ENCODE results near the gene PBX1.

Gene PBX1

DNA sequence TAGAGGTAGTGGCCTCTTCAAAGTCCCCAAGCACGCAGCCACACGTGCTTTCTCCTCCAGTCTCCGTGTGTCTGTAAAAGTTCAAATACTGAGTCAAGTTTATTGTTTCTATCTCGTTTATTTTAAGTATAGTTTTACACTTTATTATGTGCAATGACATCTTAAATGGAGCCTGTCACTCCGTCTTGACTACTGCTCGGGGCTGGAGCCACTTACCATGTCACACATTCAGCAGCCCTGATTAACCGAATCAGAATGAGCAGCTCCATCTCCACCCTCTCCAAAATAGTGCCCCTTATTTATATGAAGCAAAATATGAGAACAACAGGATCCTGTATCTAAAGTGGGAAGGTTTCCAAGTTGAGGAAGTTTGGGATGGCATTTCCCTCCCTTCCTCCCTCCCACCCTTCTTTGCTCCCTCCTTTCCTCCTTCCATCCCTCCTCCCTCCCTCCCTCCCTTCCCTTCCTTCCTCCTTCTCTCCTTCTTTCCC lies 201.0 kb downstream of the PBX1 start:
- DNase-seq (ENCODE audit: low read depth), result no peak

DNA sequence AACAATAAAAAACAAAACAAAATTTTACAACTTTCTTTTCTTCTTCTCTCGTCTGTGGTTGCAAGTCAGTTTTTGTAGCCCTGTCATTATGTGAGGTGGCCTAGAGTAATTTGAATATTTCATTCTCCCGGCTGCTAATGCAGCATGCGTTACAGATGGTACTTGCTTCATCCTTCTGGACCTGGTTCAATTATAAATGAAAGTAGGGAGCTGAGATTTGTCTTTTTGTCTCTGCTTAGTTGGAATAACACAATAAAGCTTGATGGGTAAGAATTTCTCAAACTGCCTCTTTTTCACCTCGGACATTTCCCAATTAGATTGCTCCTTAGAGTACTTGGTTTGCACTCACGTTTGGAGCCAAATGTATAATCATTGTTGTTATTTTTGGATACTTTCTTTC lies 201.6 kb downstream of the PBX1 start:
- DNase-seq (ENCODE audit: low read depth), result no peak

DNA sequence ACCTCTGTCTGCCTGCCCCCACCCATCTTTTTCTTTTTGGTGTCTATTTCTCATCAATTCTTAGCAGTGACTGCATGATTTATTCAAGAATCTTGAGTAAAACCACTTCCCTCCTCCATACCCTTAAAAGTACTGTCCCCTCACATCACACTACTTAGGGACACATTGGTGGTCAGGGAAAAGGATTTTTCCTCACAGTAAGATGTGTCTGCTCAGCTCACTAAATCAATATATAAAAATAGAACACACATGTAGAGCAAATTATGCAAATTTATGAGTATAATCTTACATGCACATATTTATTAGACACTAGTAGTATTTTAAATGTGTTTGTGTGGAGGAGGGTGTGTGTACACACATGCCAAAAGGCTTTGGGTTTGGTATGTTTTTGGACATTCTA lies 202.0 kb downstream of the PBX1 start:
- no peak for DNase-seq (ENCODE audit: low read depth)

DNA sequence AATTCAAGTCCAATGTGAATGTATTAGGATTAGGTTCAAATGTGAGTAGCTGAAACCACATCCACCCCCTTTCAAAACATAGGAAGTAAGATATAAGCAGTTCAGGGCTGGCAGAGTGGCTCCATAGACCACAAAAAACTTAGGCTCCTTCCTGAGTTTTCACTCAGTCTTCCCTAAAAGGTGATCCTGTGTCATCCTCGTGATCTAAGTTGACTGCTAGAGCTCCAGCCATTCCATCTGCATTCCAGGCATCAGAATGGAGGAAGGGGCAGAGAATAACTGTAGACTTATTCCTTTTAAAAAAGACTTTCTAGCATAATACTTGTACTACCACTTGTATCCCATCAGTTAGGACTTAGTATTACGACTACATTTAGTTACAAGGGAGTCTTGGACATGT lies 204.1 kb downstream of the PBX1 start:
- no peak for DNase-seq (ENCODE audit: low read depth)

DNA sequence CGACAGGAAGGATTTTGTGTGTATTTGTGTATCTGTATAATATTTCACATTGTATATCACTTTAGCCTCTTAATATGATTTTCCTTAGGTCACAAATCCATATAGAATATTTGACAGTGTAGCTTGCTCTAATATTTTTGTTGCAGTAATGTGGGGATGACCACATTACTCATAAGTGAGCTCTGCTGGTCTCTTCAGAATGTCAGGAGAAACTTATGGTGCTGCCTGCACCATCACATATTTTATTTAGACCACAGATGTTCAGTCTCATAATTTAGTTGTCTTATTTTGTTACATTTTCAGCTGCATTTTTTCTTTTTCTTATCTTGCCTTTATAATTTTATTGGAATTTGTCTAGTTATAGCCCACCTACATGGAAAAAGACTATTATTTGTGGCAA lies 205.3 kb downstream of the PBX1 start:
- no peak for DNase-seq (ENCODE audit: low read depth)

DNA sequence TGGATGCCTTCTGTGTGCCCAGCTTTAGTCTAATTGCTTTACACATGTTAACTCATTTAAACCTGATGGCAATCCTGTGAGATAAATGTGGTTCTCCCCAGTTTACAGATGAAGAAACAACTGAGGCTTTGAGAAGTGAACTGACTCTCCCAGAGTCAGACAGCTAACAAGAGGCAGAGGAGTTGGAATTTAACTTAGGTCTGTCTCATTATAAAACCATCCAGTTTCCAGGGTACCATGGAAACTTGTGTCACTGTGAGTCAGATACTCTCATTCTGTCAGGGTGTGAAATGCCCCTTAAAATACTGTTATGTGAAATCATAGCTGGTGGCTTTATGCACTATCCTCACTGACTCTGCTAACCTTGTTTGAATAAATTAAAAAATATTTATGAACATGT lies 206.6 kb downstream of the PBX1 start:
- no peak for DNase-seq (ENCODE audit: low read depth)

DNA sequence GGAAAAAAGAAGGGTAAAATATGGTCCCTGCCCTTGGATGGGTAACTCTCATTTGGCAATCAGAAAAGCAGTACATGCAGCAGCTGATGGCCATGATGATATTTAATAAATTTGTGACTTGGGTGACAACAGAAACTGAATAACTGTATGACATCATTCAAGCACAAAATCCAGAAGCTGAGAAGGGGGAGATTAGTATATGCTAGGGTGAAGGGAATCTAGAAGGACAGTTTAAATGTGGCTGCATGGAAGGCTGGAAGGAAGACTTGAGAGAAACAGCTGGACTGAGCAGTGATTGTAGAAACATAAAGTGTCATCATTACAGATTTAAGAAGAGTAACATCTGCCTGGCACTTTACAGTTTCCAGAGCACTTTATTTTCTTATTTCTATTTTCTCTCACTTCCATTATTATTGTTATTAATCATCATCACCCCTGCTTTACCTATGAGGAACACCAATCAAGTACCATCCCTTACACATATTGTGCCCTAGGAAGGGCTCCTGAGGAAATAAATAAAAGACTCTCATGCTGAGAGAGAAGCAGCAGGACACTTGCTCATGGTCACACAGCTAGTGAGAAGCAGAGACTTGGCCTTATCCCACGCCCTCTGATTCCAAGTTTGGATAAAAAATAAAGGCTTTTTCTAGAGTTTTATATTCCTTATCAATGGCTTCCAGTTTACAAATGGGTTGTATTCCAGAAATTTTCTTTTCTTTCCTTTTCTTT lies 207.2 kb downstream of the PBX1 start:
- DNase-seq (ENCODE audit: low read depth), result no peak

DNA sequence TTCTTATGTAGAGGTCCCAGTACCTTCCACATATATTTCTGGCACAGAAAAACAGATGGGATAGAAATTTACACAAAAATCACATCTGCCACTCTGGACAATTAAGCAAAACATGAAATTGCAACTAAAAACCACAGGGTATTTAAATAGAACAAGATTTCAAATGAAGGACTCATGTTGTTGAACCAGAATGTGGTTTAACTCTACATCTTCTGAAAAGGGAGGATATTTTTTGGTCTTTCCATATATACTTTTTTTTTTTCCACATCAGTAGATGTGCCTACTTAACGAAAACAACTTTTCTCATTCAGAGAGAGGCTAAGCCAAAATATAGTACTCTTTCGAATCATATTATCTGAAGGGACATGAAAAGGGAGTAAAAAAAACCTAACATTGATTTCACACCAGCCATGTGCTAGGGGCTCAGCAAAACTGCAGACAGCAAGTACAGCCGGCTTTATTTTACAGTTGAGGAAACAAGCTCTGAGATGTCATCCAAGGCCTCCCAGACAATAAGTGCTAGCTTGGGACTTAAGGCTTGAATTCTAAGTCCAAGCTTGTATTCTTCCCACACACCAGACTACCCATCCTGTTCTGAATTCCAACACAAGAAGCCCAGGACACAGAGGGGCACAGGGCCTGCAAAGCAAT lies 208.9 kb downstream of the PBX1 start:
- no peak for DNase-seq (ENCODE audit: low read depth)

DNA sequence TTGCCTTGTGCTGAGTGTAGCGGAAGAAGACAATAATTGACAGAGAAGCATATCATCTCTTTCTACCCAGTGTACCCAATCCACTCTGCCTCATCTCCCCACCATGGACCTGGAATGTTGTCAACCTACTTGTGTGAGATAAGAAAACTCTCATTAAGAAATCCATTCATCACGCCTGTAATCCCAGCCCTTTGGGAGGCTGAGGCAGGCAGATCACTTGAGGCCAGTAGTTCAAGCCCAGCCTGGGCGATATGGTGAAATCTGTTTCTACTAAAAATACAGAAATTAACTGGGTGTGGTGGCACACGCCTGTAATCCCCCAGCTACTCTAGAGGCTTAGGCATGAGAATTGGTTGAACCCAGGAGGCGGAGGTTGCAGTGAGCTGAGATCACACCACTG lies 209.6 kb downstream of the PBX1 start:
- no peak for DNase-seq (ENCODE audit: low read depth)

DNA sequence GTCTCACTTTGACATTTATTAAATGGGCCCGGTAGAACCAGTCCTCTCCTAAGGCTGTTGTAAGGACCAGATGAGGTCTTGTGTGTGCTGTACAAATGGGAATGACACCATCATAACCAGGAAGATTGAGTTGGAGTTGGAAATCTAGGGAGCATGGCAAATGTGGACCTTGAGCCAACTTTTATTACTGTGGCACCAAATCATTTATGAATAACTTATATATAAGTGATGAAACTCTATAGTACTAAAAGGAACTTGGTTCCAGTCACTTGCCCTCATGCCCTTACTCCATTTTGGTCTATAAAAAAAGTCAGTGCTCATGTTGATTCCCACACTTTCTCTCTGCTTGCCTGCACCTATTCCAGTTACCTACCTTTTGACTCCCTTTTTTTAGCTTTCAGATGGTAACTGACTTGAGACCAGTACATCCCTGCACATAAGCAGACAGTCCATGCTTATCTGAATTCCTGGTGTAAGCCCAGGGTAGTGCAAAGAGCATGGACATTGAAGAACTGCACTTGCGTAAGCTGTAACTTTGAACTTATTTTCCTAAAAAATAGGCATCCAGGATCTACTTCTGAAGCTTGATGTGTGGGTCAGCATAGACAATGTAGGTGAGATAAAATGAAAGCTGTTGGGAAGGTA lies 210.6 kb downstream of the PBX1 start:
- DNase-seq (ENCODE audit: low read depth), result no peak

DNA sequence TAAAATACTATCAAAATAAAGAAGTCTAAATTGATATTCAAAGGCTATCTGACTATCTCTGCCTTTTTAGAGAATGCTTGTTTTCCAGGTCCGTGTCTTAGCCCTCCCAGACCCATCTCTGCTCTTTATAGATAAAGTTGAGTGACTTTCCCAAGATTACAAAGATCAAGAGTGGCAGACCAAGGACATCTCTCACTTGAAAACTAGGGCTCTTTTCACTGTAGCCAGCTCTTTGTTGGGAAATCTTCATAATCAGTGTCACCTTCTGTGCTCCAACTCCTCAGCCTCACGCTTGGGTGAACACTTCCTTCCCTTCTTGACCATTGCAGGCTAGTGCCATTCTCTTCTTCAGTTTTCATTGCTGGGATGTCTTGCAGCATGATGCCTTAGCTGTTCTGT lies 211.1 kb downstream of the PBX1 start:
- DNase-seq (ENCODE audit: low read depth), result no peak

DNA sequence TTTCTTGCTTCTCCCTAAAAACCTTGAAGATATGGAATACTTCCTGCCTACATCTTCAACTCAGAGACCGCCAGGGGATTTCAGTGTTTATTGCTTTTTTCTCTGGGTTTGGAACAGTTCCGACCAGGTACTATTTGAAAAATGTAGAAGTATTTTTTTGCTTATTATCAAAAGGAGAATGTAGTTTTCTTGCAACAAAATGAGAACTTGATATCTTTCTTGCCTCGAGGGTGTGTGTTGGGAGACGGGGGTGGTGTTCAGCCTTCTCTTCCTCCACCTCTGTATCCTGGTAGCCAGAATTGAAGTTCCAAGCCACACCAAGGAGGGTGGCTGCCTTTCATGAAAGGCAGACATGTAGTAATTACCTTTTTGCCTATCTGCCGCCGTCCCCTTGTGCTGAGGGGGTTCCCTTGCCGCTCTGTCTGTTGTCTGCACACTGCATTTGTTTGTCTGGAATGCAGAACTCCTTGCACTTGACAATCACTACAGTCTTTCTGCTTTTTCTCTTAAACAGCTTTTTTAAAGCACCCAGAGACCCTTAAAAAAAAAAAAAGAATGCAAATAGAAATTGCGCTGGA lies 212.1 kb downstream of the PBX1 start:
- DNase-seq (ENCODE audit: low read depth), result no peak

DNA sequence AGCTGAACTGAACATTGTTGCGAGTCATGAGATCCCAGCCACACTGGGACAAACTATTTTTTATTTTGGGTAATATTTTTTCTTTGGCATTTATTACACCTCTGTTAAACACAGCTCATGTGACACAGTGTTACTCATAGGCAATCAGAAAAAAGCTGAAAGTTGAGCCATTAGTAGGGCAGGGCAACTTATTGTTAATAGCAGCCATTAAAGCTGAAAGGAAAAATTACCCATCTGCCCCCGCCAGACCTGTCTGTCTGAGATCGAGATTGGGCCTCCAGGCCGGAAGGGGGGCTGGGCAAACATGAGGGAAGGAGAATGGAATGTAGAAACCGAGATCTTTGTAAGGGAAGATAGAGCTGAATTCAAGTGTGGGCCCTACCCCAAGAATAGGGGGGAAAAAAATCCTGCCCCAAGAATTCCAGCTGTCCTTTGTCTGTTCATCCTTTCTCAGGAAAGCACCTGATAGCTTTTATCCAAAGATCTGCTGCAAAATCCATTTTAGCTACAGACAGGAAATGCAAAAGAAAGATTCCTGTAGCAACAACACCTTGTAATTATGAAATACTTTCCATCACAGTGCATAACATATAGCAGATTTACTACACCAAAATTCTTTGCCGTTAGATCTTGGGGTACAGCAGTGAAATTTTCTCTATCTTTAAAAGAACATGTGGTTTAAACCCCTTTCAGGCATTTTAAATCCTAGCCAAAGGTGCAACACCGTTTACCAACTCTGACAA lies 212.8 kb downstream of the PBX1 start:
- DNase-seq (ENCODE audit: low read depth), result no peak

DNA sequence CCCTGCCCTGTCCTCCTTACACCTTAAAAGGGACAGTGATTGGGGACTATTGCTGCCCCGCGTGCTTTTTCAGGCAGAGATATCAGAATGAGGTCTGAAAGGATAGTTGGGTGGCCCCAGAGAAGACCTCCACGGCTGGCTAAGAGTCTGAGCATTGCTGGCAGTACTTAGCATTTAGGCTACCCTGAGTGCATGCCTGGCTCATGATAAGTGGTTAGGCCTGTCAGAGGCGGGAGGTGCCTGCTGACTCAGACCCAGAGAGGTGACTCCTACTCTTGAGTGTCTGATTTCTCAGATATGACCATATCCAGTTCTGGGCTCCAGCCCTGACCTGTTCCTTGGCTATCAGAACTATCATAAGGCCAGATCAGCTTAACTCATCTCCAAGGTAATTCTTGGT lies 213.7 kb downstream of the PBX1 start:
- no peak for DNase-seq (ENCODE audit: low read depth)

DNA sequence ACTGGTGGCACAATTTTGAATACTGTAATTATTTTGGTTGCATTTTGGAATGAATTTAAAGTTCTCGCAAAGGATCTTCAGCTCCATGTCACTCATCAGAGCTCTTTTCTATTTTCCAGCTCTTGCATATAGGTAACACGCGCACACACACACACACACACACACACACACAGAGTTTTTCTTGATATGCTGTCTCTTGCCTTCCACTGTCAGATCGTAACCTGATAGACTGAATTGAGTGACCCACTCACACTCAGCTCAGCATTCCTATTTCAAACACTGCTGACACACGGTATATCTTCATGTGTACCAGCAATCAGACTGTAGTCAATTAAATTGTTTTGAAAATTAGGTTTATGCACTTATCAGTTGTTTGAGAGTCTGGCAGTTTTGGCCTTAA lies 214.1 kb downstream of the PBX1 start:
- DNase-seq (ENCODE audit: low read depth), result no peak

DNA sequence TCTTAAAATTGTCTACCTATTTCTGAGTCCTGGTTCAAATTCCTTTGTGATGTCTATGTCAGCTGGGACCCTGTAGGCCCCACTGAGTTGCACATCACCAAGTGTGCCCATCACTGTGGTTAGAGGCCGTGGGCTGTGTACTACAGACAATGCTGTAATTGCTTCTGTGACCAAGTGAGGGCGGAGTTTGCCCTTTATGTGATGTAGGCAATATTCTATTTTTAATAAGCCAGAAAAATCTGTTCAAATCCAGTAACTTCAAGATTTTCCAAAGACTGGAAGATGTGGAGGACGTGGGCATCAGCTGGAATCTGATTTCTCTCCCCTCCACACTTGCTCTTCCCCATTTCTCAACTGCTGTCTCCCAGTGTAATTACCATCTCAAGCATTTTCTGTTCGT lies 215.4 kb downstream of the PBX1 start:
- no peak for DNase-seq (ENCODE audit: low read depth)

DNA sequence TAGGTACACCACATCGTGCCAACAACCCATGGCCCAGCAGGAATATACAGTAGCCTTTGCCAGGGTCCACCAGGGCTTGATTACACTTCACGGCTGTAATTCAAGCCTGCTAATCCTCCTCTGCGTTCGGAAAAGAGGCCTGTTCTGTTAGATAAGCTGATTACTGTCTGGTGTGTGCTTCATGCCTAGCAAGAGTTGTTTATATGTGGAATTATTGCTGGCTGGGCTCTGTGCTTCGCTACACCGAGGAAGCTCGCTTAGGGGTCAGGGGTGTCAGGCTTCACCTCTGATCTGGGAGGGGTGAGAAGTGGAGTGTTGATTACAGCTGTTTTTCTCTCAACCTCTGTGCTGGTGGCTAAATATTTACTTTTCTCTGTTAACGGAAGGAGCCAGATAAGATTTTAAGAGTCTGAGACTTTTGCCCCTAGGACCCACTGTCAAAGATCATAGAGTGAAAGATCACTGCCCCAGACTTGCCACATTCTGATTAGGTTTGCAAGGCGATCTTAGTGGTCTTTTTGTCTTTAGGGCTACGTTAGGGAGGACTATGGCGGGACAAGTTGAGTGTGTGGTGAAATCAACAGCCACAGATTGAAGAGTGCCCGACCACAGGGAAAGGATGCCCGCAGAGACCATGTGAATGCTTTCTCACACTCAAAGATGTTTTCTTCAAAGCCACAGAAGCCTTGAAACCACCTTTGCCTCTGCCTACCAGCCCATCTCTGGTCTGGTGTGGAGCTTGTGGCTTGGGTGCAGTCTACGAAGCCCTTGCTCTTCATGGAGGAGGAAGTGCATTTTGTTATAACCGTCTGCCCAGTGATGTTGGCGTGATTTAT lies 216.1 kb downstream of the PBX1 start:
- DNase-seq (ENCODE audit: low read depth), result no peak

DNA sequence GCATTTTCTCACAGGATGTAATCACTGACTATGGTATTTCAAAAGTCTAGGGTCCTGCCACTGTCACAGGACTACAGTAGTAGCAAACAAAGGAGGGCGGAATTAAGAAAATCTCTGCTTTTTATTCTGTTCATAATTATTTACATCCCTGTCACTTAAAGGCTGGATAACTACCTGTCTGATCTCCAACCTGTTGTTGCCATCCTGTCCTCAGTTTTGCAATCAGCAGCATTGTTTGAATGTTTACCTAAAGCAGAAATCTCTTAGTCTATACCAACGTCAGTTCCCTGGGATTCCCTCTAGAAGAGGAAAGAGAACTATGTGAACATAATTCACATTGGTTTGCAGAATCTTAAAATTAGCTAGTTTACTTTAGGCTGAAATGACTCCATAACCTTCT lies 218.5 kb downstream of the PBX1 start:
- DNase-seq (ENCODE audit: low read depth), result no peak

DNA sequence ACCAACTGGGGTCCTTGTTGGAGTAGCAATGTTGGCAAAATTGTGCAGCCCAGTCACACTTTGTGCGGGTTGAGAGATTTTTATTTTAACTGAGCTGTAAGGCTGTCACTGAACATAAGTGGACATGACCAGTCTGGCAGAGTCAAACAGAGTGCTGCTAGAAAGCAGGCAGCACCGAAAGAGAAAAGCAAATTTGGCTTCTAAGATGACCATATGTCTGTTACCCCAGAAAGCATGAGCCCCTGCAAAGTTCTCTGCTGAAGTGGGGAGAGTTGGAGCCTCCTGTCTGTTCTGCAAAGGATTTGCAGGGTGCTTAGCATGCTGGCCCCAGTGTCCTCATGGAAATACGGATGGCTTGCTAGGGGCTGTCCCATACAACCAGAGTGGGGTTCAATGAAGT lies 220.4 kb downstream of the PBX1 start:
- no peak for DNase-seq (ENCODE audit: low read depth)

DNA sequence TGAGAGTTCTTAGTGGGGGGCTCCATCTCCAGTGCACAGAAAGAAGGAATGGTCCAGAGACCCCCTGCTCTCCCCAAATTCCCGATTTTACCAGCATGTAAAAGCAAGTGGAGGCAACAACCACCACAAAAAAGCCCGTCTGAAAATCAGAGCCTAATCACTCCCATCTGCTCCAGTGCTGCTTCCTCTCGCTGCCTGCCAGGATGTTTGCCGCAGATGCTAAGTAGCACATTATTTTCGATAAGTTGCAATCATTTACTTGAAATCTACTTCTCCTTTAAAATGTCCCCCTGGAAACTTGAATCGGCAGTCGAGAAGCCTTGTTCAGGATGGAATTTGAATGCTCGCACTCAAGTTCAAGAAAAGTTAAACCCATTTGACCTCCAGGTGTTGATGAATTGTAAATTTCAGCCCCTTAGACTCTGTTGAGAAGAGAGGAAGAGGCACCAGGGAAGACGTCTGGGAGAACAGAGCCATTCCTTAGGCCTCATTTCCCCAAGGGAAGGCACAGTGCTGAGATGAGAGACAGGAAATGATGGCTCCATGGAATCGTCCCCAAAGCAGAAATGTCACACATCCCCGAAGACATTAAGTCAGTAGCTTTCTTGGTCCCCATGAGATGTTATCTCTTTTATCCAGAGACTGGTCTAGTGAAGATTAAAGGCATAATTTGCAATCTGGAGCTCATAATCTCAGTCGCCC lies 221.3 kb downstream of the PBX1 start:
- DNase-seq (ENCODE audit: low read depth), result no peak

DNA sequence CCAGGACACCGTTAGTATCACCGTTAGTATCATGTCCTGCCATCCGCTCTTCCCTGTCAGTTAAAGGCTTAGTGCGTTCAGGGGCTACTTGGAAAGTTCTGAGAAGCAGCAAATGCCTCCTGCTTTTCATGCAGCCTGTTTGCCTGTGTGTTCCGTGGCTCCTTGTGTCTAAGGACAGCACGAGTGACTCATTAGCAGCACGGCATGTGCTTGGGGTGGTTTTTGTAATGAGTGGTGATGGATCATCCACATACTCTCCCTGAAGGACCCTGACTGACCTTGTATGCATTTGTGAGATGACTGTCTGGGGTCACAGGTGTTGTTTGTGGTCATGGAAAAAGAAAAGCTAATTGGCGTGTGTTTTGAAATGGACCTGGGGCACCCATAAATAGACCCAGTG lies 221.9 kb downstream of the PBX1 start:
- no peak for DNase-seq (ENCODE audit: low read depth)

Measured in stimulated activated CD8-positive, alpha-beta memory T cell treated with anti-CD3 and anti-CD28 coated beads, Interleukin-12 subunit alpha, Interleukin-12 subunit beta, amount 100 ng/mL, for 4 hours (primary cell).